Measurements from ENCODE around the gene INPP5D.
"Not testable (repeated sequence)": the region's sequence is repeated elsewhere in the genome, so short reads cannot be mapped to it uniquely, and the experiment has no call there.

Gene INPP5D

DNA sequence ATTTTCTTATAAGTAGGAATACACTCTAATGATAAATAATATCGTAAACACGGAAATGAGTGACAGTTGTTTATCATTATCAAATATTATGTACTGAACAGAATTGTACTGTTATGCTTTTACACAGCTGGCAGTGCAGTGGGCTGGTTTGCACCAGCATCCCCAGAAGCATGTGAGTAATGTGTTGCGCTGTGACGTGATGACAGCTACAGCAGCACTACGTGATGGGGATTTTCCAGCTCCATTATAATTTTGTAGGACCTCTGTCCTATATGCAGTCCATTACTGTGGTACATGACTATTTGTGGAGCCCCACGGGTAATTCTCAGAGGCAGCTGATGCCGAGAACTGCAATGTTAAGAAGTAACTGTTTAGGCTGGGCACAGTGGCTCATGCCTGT is 114.0 kb downstream of the INPP5D start:
- DNase-seq (ENCODE audit: low read depth in 2 of 2) = no peak

DNA sequence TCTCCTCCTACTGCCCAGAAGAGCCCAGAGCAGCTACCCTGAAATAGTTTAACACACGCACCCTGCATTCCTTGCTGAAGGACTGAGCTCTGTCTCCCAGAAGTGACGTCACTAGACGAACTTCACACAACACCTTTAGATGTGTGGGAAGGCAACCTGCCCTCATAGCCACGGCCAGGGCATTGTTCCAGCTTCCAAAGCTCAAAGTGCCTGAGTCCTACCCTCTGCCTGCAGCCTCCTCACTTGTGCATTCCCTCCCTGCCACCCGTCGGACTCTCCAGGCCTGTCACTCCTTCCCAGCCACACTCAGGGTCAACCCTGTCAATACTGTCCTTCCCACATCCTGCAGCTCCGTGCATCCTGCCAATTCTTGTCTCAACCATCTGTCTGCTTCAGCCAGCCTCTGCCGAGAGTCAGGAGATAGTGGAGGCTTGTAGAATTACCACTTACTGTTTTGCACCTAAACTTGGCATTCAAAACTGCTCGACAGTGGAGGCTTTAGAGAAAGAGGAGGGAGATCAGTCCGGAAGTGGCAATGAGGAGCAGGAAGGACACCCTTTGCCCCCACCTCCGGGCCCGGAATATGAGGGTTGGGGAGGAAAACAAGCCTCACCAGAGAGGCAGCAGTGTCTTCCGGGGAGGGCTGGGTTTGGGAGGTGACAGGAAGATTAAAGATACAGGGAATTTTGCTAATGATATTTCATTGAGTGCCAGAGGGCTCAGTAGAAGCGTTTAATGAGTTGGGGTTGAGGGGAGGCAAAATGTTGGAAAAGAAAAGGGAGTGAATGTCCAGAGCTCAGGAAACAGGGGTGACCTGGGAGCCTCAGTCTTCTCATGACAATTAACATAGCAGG is 119.1 kb downstream of the INPP5D start:
- no peak for DNase-seq (ENCODE audit: low read depth in 2 of 2)

DNA sequence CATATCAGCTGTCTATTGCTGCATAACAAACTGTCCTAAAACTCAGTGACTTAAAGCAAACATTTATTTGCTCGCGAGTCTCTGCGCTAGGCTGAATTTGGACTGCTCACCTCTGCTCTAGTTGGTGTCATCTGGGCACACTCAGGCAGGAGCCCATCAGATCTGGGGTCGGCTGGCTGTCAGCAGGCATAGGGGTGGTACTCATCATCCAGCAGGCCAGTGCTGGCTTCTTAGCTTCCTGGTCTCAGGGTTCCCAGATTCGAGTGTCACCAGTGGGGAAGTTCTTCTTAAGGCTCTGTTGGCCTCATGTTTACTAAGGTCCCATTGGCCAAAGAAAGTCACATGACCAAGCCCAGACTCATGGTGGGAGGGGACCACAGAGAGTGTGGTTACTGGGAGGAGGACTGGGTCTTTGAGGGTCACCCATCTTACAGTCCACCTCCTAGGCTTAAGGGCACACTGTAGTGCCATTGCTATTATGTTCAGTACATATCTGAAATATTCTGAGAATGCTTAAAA is 119.8 kb downstream of the INPP5D start:
- no peak for DNase-seq (ENCODE audit: low read depth in 2 of 2)

DNA sequence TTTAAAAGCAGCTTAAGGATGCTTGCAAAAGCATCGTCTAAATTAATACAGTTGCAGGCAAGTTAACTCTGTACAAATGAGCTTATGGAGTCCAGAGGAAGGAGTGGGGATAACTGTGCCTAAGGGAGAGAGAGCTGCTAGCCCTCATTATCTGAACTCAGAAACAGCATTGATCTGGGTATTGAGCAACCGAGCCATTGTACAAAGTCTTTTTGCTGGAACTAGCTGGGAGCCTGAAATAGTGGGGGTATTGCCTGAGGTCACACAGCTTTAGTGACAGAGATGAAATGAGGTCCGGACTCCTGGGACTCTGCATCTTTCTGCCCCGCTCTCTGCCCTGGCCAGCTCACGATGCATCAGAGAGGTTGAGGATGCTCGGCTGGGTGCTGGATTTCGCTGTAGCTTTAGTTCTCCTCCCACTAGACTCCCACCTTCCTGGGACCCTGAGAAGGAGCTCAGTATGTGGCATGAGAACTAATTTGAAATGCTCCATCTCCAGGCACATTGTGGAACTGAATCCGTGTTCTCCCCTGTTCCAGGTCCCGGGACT is 123.8 kb downstream of the INPP5D start:
- DNase-seq (ENCODE audit: low read depth in 2 of 2) = no peak

DNA sequence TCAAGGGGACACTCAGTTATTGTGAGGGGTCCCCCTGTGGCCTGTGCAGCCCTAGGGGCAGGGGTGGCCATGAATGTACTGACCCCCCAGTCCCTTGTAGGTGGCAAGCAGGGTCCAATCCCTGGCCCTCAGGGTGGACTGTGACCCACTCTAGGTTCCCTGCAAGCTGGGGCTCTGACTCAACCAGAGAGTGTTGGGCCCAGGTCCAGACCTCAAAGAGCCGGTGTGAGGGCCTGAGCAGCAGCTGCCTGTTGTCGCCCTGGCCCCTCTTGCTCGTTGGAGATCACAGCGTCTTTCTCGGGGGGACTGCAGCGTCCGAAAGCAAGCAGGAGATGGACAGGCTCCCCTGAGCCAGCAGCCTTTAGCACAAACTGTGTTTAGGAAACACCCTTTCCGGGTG is 124.5 kb downstream of the INPP5D start:
- DNase-seq (ENCODE audit: low read depth in 2 of 2) = no peak

DNA sequence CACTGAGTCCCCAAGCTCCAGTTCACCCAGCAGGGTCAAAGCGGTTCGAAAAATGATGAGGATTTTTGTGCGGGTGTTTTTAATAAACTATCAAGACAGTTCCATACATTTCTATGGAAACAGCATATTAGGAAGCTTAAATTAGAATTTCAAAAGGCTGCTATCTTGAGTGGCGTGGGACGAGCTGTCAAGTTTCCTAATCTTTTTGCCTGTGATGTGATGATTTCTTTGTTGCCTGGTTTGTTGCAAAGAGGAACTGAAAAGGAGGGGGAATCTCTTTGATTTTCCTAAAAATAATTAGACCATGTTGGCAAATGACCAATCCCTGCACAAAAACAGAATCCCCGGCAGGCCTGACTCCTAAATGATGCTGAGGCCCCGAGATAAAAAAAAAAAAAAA is 125.2 kb downstream of the INPP5D start:
- no peak for DNase-seq (ENCODE audit: low read depth in 2 of 2)

DNA sequence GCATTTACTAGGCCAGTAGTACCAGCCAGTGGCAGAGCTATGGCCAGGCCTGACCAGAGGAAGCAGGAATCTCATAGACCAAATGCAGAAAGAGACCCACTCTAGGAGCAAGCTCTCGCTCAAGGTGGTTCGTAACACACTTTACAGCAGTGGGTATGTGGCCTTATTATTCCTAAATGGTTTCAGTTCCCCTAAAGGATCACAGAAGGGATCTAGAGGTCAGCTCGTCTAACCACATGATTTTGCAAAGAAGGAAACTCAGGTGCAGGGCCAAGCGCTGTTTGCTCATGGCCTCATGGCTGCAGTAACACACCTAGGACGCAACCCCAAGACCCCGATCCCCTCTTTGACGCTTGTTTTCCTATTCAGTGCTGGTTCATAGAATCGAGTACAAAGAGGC is 125.8 kb downstream of the INPP5D start:
- DNase-seq (ENCODE audit: low read depth in 2 of 2) = no peak

DNA sequence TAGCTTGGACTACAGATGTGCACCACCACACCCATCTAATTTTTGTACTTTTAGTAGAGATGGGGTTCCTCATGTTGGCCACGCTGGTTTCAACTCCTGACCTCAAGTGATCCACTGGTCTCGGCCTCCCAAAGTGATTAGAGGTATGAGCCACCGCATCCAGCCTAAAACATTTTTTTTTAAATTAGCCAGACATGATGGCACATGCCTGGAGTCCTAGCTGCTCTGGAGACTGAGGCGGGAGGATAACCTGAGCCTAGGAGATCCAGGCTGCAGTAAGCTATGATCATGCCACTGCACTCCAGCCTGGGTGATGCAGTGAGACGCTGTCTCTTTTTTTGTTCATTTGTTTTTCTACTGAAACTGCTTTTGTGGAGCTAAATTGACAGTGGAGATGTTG is 126.7 kb downstream of the INPP5D start:
- no peak for DNase-seq (ENCODE audit: low read depth in 2 of 2)

DNA sequence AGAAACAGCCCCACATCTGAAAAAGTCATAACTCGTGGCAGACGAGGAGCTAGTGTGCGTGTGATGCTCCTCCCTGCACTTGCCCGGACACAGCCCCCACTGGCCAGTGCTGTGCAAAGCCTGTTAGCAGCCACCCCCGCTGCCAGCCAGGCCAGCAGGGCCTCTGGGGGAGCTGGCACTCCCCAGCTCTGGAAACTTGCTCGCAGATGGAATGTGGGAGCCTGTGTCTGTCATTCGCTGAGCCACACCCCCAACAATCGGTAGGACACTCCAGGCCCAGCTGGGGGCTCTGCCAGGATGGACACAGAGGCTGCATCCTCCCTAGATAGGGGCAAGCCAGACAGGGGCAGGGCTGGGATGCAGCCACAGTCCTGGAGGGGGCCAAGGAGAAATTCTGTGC is 128.9 kb downstream of the INPP5D start:
- DNase-seq (ENCODE audit: low read depth in 2 of 2) = no peak

DNA sequence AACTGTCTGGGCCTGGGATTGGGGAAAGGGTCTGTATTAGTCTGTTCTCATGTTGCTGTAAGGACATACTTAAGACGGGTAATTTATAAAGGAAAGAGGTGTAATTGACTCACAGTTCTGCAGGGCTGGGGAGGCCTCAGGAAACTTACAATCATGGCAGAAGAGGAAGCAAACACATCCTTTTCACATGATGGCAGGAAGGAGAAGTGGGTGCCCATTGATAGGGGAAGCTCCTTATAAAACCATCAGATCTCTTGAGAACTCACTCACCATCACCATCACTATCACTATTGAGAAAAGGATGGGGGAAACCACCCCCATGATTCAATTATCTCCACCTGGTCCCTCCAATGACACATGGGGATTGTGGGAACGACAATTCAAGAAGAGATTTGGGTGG is 130.9 kb downstream of the INPP5D start:
- not testable (repeated sequence) for DNase-seq (ENCODE audit: low read depth in 2 of 2)

DNA sequence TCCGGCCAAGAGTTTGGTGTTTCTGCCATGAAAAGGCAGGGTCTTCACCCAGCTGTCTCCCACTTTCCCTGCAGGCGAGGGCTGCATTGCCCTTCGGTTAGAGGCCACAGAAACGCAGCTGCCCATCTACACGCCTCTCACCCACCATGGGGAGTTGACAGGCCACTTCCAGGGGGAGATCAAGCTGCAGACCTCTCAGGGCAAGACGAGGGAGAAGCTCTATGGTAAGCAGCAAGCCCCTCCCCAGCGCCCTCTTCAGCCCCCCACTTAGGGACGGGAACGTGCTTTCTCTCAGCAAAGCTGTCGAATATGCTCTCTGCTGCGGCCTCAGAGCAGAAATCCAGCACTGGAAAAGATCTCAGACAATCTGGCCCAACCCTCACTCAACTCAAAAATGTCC is 133.6 kb downstream of the INPP5D start:
- no peak for DNase-seq (ENCODE audit: low read depth in 2 of 2)

DNA sequence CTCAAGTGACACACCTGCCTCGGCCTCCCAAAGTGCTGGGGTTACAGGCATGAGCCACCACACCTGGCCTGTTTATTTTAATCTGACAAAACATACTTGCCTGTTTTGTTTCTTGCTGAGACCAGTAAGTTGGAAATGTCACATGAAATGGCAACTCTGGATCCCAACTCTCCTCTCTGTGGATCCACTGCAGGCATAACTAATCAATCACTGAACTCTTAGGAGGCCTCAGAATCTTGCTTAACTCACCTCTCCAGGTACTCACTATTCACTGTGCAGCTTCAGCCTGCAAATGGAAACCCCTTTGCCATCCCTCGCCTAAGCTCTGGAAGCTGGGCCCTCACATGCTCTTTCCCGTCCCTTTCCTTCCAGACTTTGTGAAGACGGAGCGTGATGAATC is 134.9 kb downstream of the INPP5D start:
- DNase-seq (ENCODE audit: low read depth in 2 of 2) = no peak

DNA sequence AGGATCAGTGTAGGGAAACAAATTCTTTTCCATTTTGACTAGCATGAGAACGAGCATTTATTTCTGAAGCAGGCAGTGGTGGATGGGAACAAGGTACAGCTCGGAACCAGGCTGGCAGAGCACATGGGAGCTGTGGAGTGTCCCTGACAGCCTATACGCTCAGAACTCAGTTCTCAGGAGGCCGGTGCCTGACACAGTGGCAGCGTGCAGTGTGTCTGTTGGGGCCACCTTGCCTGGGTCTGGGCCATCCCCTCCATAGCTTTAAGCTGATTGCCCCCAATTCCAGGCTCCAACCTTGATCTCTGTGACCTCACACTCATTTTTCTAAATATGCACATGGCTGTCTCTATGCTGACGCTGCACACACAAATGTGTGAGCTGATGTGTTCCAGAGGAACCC is 136.9 kb downstream of the INPP5D start:
- no peak for DNase-seq (ENCODE audit: low read depth in 2 of 2)

DNA sequence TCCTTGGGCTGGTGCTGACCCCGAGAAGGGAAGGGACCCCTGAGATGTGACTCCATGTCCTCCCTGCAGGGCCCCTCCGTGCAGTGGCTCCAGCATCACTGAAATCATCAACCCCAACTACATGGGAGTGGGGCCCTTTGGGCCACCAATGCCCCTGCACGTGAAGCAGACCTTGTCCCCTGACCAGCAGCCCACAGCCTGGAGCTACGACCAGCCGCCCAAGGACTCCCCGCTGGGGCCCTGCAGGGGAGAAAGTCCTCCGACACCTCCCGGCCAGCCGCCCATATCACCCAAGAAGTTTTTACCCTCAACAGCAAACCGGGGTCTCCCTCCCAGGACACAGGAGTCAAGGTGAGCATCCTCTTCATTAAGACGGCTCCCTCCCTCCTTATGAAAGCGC is 137.9 kb downstream of the INPP5D start:
- DNase-seq (ENCODE audit: low read depth in 2 of 2) = no peak

DNA sequence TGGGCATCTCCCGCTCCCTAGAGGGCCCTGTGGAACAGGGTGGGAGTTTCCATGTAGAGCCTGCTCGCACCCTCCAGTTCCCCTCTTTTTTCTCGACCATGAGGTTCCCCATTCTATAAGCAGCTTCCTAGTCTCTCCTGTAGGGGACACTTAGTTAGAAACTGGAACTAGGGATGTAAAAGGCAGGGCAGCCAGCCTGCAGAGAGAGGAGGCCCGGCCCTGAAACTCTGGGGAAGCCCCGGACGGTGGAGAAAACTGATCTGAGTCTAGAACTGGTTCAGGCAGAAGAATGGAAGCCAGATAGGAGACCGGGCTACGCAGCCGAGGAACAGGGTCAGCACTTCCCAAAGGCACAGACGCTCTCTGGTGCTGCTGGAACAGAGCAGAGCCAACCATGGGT is 139.7 kb downstream of the INPP5D start:
- no peak for DNase-seq (ENCODE audit: low read depth in 2 of 2)

DNA sequence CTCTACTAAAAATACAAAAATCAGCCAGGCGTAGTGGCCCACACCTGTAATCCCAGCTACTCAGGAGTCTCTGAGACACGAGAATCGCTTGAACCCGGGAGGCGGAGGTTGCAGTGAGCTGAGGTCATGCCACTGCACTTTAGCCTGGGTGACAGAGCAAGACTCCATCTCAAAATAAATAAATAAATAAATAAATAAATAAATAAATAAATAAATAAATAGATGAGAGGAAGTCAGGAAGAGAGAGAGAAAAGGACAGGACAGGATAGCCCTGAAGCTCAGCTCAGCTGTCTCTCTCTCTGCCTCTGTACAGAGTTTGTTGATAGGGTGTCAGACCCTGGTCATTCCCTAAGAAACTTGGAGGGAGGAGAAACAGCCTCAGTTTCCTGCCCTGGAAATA is 140.6 kb downstream of the INPP5D start:
- DNase-seq (ENCODE audit: low read depth in 2 of 2) = not testable (repeated sequence)

DNA sequence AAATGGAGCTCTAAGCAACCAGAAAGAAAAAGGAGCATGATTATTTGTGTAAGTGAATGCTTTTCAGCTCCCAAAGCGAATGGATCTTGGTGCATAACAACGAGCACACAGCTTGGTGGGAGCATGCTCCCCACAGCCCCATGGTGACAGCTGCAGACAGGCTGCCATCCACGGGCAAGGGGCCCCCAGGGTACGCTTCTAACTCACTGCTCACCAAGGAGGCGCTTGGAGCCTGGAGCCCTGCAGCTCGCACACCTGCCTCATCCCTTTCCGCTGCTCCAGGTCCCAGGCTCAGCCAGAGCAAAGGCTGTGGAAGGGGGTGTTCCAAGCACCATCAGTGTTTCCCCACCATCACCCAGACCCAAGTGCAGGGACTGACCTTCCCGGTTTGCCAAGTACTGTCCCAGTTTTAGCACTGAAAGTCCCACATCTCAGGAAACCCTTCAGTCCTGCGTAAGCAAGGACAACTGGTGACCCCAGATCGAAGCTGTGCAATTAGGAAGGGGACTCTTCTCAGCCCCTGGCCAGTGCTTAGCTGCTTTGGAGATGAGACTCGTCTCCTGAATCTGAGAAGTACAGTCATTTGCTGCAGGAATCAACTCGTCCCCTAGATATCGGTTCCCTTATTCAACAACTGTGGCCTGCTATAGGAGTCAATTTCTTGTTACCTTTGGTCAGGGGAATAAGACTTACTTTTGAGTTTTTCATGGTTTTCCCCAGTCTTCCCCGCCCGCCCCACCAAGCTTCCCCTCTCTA is 141.3 kb downstream of the INPP5D start:
- no peak for DNase-seq (ENCODE audit: low read depth in 2 of 2)

DNA sequence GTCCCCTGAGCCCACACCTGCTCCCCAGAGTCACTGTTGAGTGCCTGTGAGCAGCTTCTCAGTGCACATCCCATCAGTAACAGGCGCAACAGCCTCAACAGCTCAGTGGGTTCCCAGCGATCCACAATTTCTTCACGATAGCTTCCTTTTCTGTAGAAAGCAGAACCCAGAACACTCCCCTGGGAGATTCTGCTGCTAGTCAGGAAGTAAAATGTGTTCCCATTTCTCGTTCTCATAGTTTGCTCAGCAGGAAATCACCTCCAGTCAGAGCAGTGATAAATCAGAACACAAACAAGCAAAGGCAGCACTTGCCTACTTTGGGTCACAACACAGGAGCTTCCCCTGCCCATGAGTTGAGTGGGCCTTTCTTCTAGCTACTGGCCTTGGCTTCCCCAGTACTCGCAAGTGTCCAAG is 142.4 kb downstream of the INPP5D start:
- DNase-seq (ENCODE audit: low read depth in 2 of 2) = no peak

DNA sequence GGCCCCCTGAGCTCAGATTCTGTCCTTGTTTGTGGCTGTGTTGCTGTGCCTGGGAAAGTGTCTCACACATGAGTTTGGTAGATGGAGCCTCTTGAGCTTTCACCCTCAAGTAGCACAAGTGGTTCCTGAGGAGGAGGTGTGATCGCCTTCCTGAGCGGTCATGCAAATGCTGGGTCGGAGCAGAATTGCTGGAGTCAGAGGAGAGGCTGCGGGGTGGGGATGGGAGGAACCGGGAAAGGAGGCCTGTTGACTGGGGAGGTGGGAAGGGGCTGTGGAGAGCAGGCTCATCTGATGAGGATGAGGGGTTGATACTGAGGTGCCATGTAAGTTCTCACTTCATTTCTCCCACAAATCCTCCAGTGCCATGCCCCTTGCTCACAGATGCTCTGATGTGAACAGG is 142.9 kb downstream of the INPP5D start:
- DNase-seq (ENCODE audit: low read depth in 2 of 2) = no peak

DNA sequence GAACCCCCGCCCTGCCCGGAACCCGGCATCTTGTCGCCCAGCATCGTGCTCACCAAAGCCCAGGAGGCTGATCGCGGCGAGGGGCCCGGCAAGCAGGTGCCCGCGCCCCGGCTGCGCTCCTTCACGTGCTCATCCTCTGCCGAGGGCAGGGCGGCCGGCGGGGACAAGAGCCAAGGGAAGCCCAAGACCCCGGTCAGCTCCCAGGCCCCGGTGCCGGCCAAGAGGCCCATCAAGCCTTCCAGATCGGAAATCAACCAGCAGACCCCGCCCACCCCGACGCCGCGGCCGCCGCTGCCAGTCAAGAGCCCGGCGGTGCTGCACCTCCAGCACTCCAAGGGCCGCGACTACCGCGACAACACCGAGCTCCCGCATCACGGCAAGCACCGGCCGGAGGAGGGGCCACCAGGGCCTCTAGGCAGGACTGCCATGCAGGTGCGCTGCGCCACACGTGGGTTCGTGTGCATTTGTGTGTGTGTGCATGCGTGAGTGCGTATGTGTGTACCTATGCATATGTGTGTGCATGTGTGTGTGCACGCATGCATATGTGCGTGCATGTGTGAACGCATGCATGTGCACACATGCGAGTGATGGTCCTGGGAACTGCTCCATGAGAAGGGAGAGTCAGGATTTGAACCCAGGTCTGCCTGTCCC is 144.3 kb downstream of the INPP5D start:
- DNase-seq (ENCODE audit: low read depth in 2 of 2) = no peak

DNA sequence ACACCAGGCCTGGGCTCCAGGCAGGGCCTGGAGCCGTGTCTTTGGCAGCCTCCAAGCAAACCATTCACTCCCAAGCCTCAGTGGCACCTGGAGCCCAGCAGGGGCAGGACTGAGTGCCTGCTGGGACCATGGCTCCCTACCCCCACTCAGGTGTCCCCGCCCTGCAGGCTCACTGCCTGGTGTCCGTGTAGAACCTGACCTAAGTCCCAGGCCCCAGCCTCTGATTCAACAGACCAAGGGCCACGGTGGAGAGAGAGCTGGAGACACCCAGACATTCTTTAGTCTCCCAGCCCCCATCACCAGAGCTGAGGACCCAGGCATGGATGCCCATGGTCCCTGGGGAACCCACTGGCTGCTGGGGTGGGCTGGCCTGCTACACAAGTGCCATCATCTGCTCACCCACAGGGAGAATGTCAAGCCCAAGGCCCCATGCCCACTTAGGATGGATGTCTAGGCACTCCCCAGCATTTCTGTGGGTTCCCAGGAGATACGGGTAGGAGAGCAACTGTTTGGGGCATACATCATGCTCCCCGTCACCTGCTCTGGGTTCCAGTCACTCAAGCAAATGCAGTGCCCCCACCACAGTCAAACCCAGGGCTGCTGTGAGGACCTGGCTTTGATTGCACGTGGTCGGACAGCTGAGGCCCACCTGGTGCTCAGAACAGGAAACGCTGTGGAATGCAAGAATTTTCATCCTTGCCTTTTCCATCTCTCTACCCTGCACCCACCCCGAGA is 148.4 kb downstream of the INPP5D start:
- no peak for DNase-seq (ENCODE audit: low read depth in 2 of 2)

DNA sequence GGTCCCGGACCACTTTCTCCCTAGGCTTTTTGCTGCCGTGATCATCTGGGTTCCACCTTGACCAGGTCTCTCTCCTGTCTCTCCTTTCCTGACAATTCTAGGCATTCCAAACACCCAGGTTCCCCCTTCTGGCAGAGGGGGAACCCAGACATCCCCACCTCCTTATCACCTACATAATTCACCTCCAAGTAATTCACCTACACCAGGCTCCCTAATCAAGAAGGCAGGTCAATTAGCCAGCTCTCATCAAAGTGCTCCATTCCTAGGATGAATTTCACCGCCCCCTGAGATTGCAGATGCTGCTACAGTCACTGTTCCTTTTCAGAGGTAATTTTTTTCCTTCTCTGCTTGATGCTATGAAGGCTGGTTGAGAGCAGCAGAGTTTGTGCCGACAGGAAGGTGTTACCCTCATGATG is 149.0 kb downstream of the INPP5D start:
- DNase-seq (ENCODE audit: low read depth in 2 of 2) = no peak

Data from stimulated activated CD4-positive, alpha-beta T cell treated with anti-CD3 and anti-CD28 coated beads, Interleukin-1b, Interleukin-23, amount 100 ng/mL, for 4 hours (primary cell).